Ammon's horn (tissue), 1 donor: ENCODE results near the gene ZEB2.

ENCODE experiments used
- DNase-seq: peaks from one replicate; pipeline ENCODE4 v3.0.0-alpha.2; 2016; ENCODE audit warnings: low spot score

Gene ZEB2

GRCh38 chr2:144421606-144422510 is 98.1 kb downstream of the ZEB2 start:
- DNase-seq, result no peak

DNA sequence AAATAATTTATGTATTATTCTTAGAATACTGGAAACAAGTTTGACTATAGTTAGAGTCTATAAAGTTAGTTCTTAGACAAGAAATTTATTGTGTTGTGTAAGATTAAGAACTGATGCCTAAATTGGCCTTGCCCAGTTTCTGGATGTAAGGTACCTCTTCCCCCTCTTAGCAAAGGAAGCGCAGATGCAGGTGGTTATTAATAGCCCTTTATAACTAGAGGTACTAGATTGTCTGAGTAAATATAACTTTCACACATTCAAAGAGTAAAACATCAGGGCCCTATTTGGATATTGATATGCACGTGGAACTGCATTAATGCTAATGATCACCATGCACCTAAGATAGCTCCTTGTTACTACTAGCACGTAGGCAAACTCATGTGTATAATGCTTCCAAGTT is 100.7 kb downstream of the ZEB2 start:
- DNase-seq, result no peak

DNA sequence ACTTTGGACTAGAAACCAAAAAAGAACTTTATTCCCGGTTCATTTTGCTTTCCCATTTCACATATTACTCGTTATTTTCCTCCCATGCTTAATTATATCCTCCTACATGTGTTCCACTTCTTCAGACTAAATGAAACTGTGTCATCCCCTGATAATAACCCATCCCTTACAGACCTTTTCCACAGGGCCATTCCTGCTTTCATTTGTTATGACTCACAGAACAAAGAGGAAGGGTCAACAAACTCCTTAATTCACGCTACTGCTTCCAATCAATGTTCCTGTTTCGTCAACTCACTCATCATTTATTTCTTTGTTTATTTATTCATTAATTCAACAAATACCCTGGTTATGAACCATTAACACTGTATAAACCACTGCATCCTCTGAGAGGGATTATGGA is 104.5 kb downstream of the ZEB2 start:
- no peak for DNase-seq

GRCh38 chr2:144414324-144414845 is 105.5 kb downstream of the ZEB2 start:
- DNase-seq, result no peak

DNA sequence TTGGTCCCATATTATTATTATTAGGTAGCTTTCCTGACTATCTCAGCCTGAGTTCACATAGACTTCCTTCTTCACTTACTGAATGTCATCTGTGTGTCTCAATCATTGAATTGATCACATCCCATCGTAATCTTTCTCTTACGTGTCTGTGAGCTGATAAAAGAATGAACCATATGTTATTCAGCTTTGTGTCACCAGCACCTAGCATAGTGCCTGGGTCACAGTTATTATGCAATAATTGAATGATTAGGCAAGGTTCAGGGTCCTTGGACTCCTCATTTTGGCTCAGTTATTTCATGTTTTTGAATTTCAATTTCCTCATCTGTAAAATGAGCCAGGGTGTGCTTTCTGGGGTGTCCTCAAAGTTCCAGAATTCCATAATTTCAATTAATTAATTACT is 107.2 kb downstream of the ZEB2 start:
- DNase-seq, result no peak

DNA sequence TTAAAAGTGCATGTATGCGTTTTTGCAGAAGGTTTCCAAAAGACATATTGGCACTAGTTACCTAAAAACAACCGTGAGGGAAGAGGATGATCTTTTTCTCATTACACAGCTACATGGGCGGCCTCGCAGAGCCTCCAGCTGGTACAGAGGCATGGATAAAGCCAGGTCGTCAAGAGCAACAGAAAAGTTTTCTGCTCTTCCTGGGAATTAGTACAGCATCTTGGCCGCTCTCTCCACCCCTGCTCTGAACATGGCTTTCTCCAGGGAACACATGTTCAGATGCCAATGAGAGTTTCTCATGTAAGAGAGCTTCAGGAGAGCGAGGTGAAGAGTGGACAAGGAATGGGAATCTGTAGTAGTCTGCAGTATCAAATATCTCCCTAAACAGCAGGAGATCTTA is 108.4 kb downstream of the ZEB2 start:
- DNase-seq, result no peak

DNA sequence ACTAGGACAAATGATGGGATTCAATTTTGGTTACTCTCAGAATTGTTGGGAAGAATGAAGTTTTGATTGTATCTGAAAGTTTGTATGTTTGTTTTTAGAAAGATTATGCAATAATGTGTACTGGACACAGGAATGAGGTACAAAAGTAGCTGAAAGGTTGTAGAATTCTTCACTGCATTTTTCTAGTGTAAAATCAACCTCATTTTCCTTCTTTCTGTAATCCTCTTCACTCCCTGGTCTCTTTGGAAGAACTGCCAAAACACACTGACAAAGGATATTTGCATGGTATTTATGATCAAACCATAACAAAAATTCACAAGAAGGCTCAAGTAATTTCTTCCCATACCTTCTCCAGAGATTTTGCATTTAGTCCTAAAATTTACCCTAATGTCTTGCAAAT is 110.7 kb downstream of the ZEB2 start:
- DNase-seq, result no peak

DNA sequence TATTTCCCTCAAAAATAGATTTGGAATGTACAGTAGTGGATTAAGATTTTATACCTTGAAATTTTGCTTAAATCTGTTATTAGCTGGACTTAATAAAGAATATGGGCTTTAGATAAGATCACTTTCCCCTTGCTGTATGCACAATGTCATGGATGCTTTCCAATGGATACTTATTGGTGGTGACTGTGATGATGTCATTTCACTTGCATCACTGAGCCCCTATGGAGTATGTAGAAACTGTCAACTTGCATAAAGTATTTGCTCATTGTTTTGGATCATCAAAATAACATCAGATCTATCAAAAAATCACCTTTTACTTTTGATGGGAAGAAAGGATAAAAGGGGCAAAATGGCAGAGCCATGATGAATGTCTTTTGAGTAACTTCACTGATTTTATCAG is 112.7 kb downstream of the ZEB2 start:
- DNase-seq, result no peak

DNA sequence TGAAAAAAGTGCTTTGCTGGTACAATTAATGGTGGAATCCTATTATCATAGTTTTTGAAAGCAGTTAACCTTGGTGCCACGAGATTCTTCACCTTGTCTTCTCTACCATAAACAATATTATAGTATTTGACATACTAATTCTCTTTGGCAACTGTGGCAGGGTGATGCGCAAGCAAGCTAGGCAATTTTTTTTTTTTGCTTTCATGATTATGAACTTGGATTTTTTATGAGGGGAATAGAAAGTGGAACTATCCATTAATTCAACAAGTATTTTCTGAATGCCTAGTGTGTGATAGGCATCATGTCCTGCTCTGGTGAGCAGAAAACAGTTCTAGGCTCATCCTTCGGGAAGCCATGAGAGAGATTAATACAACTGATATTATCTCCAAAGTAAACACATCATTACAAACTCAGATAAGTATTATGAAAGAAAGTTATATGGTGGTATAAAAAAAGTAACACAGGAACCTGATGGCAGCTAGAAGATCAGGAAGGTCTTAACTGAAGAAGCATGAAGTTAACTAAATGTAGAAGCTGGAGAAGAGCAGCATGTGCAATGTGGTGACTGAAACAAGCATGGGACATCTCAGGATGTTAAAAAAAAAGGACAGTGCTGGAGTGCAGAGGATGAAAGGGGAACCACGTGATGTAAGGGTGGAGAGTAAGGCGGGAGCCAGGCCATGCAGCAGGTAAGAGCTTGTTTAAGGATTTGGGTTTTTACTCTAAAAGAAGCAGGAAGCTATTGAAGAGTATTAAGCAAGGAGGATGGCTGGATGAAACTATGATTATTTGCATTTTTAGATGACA is 113.7 kb downstream of the ZEB2 start:
- DNase-seq, result no peak

GRCh38 chr2:144405321-144405720 is 114.6 kb downstream of the ZEB2 start:
- DNase-seq, result no peak

- DNase-seq, result no peak
Measured at GRCh38 chr2:144404586-144405314, 115.2 kb downstream of the ZEB2 start.

- no peak for DNase-seq
Measured at GRCh38 chr2:144403933-144404332, 116.0 kb downstream of the ZEB2 start.

- DNase-seq, result peak; percentile 78
Measured at GRCh38 chr2:144402251-144402650, 117.7 kb downstream of the ZEB2 start.

GRCh38 chr2:144401036-144401435 is 118.9 kb downstream of the ZEB2 start:
- DNase-seq, result no peak

GRCh38 chr2:144396318-144396717 is 123.6 kb downstream of the ZEB2 start:
- no peak for DNase-seq

- DNase-seq, result no peak
Measured at GRCh38 chr2:144390424-144391020, 129.4 kb downstream of the ZEB2 start.

DNA sequence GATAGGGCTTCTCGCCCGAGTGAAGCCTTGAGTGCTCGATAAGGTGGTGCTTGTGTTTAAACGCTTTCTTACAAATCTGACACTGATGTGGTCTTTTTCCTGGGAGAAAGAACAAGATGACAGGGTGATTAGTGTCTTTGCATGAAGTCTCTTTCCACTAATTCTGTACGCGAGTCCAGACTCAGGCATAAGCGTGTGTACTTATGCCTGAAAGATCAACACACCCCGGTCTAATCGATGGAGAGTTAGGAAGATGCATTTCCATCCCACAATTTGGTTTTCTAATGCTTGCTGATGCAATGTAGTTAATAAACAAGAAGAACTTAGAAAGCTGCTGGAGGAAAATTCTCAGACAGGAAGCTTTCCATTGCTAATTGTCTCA is 130.0 kb downstream of the ZEB2 start:
- DNase-seq, result no peak

DNA sequence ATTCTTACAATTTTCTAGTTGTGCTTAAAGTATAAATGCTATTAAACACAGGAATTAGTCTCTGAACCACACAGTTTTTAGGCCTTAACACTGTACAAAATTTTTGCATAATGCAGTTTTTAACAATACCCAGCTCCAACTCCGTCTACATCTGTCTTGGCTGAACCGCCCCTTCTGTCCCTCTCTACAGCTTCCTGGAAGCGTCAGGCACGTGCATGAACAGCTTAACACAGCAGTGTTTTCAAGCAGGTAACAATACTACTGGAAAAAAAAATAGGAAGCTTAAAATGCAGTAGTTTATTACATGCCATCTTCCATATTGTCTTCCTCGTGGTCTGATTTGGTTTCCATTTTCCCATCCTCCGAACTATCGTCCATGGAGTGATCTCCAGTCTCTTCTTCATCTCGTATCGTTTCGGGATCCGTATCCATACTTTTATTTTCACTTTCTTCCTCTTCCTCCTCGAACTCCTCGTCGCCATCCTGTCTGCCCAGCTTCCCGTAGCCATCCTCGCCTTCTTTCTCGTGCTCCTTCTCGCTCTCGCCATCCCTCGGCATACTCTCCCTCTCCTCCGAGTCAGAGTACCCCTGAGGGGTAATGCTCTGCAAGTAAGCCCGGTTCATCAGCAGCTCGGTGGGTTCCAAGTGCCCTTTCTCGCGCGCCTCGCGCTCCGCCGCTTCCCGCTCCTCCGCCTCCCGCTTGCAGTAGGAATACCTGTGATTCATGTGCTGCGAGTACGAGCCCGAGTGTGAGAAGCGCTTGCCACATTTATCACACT is 130.6 kb downstream of the ZEB2 start:
- no peak for DNase-seq

DNA sequence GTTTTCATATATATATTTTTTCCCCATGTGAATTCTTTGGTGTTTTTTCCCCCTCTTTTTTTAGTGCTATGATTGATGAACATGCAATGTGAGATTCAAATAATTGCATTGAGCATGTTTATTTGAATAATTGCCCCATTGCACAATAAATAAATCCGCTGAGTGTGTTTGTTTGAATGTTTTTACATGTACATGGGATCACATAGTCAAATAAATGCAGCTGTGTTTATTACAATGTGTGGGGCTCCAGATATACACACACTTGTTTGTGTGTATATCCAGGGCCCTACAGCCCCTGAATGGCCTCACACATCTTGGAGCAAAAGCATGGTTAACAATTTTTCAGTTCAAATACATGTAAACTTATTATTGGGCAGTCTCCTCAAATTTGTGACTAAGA is 134.5 kb downstream of the ZEB2 start:
- no peak for DNase-seq

DNA sequence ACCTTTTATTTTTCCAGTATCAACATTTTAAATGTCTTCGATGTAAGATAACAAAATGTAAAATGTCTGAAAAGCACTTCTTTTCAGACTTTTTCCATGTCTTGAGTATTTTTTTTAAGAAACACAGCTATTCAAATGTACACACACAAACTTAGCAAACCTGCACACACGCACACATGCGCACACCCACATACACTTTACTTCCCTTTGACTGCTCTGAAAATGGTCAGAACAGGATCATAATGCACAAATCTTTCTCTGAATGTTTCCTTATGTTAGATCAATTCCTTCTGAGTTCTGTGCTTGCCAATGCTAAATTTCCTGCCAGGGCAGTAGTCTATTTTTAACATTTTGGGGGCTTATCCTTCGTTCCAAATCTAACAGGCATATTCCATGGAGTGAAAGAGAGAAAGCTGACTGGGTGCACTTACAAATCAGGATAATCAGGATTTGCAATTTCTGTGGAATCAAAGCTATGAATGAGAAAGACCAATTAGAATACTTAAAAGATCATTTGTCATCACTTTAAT is 136.3 kb downstream of the ZEB2 start:
- no peak for DNase-seq

DNA sequence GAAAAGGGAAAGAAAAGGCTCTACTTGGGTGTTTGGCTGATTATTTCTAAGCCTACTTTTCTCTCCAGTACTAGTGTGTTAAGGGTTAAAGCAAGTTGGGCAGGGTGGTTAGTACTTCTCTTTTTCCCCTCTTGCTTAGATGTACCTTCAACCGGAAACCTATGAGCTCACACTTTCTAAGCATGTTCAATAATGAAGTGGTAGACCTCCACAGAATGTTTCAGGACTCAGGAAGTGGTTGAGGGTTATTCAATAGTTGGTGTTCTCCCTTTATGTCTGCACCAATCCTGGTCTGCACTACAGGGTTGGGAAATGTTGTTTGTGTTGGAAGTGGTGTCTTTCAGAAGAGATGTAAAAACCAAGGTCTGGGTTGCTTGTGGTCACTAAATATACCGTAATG is 137.1 kb downstream of the ZEB2 start:
- peak; percentile 39 for DNase-seq
